Measurements from ENCODE around the gene FBXW7.

GRCh38 chr4:152321923-152322322 lies 214.0 kb downstream of the FBXW7 start:
- TF ChIP-seq CTCF (IDR thresholded peaks at IDR 0.05) = no peak
- TF ChIP-seq POLR2A (IDR thresholded peaks at IDR 0.05) = no peak

Measured in thyroid gland (tissue), 4 donors.